Measurements from ENCODE around the gene DCTN3. TPM values are rescaled to one million over a fixed set of nuclear protein-coding genes. Genes with fewer than 3 reads are reported as not detected.
"Not testable (repeated sequence)": the region's sequence is repeated elsewhere in the genome, so short reads cannot be mapped to it uniquely, and the experiment has no call there.

DCTN3 gene
- polyA plus RNA-seq, 4 donors = 86.6 to 102 (median 94.2) TPM

DNA sequence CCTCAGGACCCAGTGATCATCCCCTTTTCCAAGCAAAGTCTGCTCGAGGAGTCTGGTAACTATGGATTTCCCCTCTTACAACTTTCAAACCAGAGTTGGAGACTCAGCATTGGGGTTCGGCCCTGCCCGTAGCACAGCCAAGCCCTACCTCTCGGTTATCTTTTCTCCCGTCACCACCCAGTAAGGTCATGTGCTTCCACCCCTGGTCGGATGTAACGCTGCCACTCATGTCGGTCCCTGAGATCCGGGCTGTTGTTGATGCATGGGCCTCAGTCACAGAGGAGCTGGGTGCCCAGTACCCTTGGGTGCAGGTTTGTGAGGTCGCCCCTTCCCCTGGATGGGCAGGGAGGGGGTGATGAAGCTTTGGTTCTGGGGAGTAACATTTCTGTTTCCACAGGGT is 27.4 kb upstream of the DCTN3 start:
- DNase-seq (ENCODE audit: low read depth in 4 of 4, low spot score in 3 of 4) = no peak

- no peak for DNase-seq (ENCODE audit: low read depth in 4 of 4, low spot score in 3 of 4)
These were observed 26.7 kb upstream of the DCTN3 start for GRCh38 chr9:34647084-34647403.

DNA sequence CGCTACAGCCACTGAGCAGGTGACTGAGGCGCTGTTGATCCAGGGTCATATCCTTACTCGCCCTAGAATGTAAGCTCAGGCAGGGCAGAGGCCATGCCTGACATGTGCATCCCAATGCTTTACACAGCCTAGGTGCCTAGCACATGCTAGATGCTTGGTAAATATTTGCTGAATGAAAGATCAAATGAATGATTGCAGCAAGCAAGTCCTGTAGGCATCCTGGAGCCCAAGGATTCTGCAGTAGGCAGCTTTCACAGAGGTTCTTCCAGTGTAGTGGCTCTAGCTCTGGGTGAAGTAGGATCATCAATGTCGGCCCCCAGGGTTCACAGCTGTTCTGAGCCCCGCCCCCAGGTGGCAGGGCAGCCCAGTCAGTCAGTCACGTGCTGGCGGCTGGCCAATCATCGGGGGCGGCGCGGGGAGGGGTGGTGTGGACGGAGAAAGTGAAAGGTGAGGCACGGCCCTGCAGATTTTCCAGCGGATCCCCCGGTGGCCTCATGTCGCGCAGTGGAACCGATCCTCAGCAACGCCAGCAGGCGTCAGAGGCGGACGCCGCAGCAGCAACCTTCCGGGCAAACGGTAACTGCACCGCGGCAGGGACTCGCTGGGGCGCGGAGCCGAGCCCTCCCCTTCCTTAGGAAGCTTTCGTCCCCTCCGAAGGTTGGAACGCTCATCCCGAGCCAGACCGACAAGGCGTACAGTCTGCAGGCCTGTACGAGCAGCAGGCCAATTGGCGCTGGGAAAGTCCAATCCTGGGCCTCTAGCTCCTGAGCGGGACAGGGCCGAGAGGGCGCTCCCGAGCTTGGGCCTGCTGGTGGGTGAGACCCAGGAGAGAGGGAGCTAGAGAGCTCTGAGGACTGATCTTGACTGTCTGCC is 26.2 kb upstream of the DCTN3 start, which contains the start of gene GALT:
GALT (plus strand) TSS at position 465 of the 873 bp plus-strand sequence; CDS start at position 495, 30 bp downstream.
- DNase-seq (ENCODE audit: low read depth in 4 of 4, low spot score in 3 of 4) = peak in 2 of 4 donors; percentile 82 to 84

DNA sequence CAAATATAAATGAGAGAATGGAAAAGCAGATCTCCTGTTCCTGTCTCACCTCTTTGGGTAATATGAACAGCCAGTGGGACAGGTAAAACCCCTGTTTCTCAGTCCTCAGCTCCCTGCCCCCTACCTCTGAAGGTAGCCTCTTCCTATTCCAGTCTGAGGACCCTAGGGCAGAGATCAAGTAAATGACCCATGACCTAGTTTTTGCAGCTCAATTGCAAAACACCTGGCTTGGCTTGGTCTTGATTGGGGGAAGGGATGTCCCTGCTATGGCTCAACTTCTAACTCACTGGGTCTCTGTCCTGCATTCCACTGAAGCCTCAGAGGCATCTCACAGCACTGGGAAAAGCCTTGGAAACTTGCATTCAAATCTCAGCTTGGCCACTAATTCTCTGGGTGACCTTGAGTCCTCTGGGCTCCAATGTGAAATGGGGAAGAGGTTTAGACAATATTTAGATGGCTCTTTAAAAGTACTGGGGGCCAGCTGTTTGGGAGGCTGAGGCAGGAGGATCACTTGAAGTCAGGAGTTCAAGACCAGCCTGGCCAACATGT is 24.5 kb upstream of the DCTN3 start:
- no peak for DNase-seq (ENCODE audit: low read depth in 4 of 4, low spot score in 3 of 4)

- DNase-seq (ENCODE audit: low read depth in 4 of 4, low spot score in 3 of 4) = no peak
These were observed 22.4 kb upstream of the DCTN3 start for GRCh38 chr9:34642679-34643078.

GRCh38 chr9:34639322-34639721 is 19.0 kb upstream of the DCTN3 start:
- DNase-seq (ENCODE audit: low read depth in 4 of 4, low spot score in 3 of 4) = not testable (repeated sequence)

- no peak for DNase-seq (ENCODE audit: low read depth in 4 of 4, low spot score in 3 of 4)
These were observed 17.8 kb upstream of the DCTN3 start for GRCh38 chr9:34638138-34638445.

DNA sequence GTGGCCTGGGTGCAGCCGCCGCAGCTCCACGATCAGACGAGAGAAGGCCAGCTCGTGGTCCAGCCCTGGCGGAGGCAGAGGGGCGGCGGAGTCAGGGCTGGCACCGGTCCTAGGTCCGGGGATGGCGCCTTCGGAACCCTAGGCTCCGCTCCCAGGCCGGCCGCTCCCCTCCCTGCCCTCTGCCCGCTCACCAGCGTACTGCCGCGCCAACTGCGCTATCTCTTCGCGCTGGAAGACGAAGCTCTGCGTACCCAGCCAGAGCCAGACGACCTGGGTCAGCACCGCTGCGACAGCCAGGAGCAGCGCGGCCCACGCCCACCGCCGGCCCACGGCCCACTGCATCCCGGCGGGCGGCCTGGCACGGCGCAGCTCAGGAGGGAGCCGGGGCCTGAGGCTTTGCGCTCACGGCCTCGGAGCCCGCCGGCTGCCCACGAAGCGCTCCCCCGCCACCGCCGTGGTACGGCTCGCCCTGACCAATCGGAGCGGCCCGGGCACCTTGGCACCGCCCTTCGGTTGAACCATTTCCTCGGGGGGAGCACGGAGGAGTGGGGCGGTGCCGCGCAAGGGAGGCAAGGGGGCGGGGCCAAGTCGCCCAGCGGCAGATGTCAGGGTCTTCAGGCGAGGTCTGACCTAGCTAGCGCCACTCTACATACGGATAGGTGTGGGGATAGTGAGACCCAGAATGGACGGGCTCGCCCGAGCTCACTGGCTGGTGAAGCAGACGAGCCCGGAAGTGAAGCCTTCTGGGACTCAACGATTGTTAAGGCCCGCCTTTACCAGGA is 17.3 kb upstream of the DCTN3 start, which contains the start of gene SIGMAR1:
SIGMAR1 (minus strand) TSS at position 432 of the 782 bp plus-strand sequence; CDS start at position 342, 90 bp downstream.
- peak; percentile 79 to 88 (median 82) for DNase-seq (ENCODE audit: low read depth in 4 of 4, low spot score in 3 of 4)

DNA sequence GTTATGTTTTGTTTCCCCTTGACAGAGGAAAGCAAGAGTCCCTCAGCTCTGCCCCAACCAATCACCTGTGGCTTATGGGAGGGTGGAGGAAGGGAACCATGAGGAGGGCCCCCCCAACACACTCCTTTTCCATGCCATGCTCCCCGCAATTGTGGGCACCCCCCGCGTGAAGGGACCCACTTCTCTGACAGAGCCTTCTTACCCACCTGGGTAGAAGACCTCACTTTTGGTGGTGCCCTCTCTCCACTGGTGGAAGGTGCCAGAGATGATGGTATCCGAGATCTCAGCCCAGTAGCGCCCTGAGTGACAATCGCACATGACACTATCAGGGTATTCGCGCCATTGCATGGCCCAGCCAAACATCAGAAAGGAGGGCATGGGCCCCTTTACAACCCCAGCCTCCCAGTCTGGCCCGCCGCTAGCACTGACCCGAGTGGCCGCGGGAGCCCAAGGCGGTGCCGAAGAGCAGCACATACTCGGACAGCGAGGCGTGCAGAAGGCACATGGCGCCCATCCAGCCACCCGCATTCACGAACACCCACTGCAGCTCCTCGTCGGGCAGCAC is 16.6 kb upstream of the DCTN3 start:
- no peak for DNase-seq (ENCODE audit: low read depth in 4 of 4, low spot score in 3 of 4)

GRCh38 chr9:34635556-34635955 is 15.3 kb upstream of the DCTN3 start:
- no peak for DNase-seq (ENCODE audit: low read depth in 4 of 4, low spot score in 3 of 4)

DNA sequence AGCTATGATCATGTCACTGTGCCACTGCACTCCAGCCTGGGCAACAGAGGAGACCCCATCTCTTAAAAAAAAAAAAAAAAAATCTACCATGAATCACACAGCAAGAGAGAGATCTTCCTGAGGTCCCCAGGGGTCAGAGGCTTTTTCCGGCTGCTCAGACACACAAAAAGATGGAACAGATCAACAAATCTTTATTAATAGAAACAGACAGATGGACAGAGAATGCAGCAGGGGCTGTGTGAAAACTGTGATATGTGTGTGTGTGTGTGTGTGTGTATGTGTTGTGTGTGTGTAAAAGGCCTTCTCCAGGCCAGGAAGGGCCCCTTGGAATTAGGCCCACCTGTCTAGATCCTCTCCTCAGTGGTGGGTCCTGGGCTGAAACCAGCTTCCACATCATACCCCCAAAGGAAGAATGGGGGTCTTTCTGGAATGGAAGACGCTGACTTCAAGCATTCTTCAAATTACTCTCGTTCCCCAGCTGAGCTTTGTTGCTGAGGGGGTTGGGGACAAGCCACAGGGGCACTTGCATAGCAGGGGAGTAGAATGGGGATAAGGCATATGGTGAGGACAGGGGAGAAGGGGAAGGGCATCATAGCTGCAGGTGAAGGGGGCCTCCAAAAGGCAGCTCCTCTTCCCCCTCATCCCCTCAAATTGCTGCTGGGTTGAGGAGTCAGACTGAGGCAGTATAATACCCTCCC is 14.4 kb upstream of the DCTN3 start:
- DNase-seq (ENCODE audit: low read depth in 4 of 4, low spot score in 3 of 4) = no peak

GRCh38 chr9:34633851-34634550 is 13.7 kb upstream of the DCTN3 start:
- DNase-seq (ENCODE audit: low read depth in 4 of 4, low spot score in 3 of 4) = no peak

- DNase-seq (ENCODE audit: low read depth in 4 of 4, low spot score in 3 of 4) = no peak
These were observed 12.9 kb upstream of the DCTN3 start for GRCh38 chr9:34633166-34633565.

DNA sequence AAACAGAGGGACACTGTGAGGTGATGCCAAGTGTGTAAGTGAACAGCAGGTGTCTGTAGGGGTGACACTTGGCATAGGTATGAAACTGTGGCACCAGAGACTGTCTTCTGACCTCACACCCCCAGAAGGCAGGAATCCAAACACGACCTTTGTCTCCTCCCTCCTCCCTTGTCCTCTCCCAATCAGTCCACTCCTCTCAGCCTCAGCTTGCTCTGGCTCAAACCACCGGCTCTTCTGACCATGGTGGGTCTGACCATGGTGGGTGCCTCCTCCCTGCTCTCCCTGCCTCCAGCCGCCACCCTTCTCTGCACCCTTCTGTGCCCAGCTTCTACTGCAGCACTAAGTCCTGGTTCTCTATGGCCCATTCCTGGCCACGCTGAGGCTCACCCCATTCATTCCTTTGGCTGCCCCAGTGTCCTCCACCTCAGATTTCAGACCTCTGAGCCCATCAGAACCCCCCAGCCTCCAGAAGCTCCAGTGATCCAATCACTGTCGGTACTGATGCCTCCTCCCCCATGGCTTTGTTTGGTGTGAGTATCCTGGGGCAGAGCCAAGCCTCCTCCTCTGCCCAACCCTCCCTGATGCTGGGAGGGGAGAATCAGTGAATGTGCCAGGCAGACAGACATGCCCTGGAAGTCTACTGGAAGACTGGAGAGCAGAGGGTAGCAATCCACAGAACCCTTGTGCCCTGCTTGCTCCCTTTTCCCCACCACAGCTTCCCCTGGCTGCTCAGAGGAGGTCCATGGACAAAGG is 10.3 kb upstream of the DCTN3 start:
- DNase-seq (ENCODE audit: low read depth in 4 of 4, low spot score in 3 of 4) = no peak

- DNase-seq (ENCODE audit: low read depth in 4 of 4, low spot score in 3 of 4) = no peak
These were observed 9.2 kb upstream of the DCTN3 start for GRCh38 chr9:34629491-34629808.

DNA sequence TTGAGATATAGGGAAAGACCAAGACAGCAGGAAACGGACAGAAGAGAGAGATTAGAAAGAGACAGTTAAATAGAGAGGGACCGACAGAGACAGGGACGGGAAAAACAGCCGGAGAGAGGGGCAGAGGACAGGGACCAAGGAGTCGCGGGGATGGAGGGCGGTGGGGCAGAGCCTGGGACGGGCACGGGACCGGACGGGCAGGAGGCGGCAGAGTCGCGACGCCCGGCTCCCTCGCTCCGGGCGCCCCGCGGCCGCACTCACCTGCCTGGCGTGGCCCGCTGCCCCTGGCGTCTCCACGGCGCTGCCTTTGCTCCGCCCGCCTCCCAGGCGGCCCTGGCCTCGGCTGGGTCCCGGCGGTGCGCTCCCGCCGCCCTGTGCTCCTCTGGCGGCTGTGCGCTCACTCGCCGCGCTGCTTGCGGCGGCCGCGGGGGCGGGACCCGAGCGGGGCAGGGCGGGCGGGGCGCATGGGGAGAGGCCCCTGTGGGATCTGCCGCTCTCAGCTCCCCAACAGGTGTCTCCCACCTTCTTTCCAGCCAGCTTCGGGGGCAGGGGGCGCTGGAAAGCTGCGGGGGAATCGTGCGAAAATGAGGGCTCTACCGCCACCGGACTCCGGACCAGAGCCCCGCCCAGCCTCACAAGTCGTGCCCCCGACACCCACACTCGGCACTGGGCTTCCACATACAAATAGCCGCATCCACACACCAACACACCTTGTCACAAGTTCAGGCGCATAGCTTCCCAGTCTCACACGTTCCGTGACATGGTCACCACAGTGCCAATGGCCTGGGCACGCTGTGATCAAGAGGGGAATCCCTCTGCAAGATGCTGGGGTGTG is 8.6 kb upstream of the DCTN3 start, which contains the start of gene ARID3C:
ARID3C (minus strand) TSS at position 411 of the 835 bp plus-strand sequence. CDS start 1,052 bp downstream, outside the sequence.
- DNase-seq (ENCODE audit: low read depth in 4 of 4, low spot score in 3 of 4) = no peak

GRCh38 chr9:34627716-34628655 is 7.7 kb upstream of the DCTN3 start:
- DNase-seq (ENCODE audit: low read depth in 4 of 4, low spot score in 3 of 4) = no peak

All from left renal pelvis (tissue), 4 donors.